ENCODE results near the gene NR4A1.

Gene NR4A1

GRCh38 chr12:52073531-52074381 lies 22.5 kb downstream of the NR4A1 start:
- in situ Hi-C loops (cut with HindIII; ENCODE audit: low sequenced_read_pairs), result no loop called here

GRCh38 chr12:52074971-52075724 lies 23.9 kb downstream of the NR4A1 start:
- in situ Hi-C loops (cut with HindIII; ENCODE audit: low sequenced_read_pairs), result no loop called here

- in situ Hi-C loops (cut with HindIII; ENCODE audit: low sequenced_read_pairs), result no loop called here
Observed at GRCh38 chr12:52076811-52077210, 25.6 kb downstream of the NR4A1 start.

- in situ Hi-C loops (cut with HindIII; ENCODE audit: low sequenced_read_pairs), result no loop called here
Observed at GRCh38 chr12:52078276-52078675, 27.0 kb downstream of the NR4A1 start.

- in situ Hi-C loops (cut with HindIII; ENCODE audit: low sequenced_read_pairs), result loop anchor here (5.0 kb wide), 1 partner anchor 38 kb away; no protein-coding TSS in a partner anchor
Observed at GRCh38 chr12:52079576-52080402, 28.5 kb downstream of the NR4A1 start, which contains the start of gene SMIM41. Gene SMIM41, plus strand, starts transcription at chr12:52079704. Its CDS starts 76 bp downstream, at chr12:52079780.

- in situ Hi-C loops (cut with HindIII; ENCODE audit: low sequenced_read_pairs), result loop anchor here (5.0 kb wide), 1 partner anchor 37 kb away; no protein-coding TSS in a partner anchor
Observed at GRCh38 chr12:52080403-52081251, 29.4 kb downstream of the NR4A1 start.

- in situ Hi-C loops (cut with HindIII; ENCODE audit: low sequenced_read_pairs), result loop anchor here (5.0 kb wide), 1 partner anchor 36 kb away; no protein-coding TSS in a partner anchor
Observed at GRCh38 chr12:52081263-52081733, 30.1 kb downstream of the NR4A1 start.

- in situ Hi-C loops (cut with HindIII; ENCODE audit: low sequenced_read_pairs), result loop anchor here (5.0 kb wide), 1 partner anchor 35 kb away; no protein-coding TSS in a partner anchor
Observed at GRCh38 chr12:52082026-52082668, 30.9 kb downstream of the NR4A1 start.

- in situ Hi-C loops (cut with HindIII; ENCODE audit: low sequenced_read_pairs), result loop anchor here (5.0 kb wide), 1 partner anchor 35 kb away; no protein-coding TSS in a partner anchor
Observed at GRCh38 chr12:52082669-52082987, 31.4 kb downstream of the NR4A1 start.

GRCh38 chr12:52082988-52083637 lies 31.9 kb downstream of the NR4A1 start:
- in situ Hi-C loops (cut with HindIII; ENCODE audit: low sequenced_read_pairs), result loop anchor here (5.0 kb wide), 1 partner anchor 34 kb away; no protein-coding TSS in a partner anchor

- in situ Hi-C loops (cut with HindIII; ENCODE audit: low sequenced_read_pairs), result loop anchor here (5.0 kb wide), 1 partner anchor 34 kb away; no protein-coding TSS in a partner anchor
Observed at GRCh38 chr12:52083638-52083996, 32.4 kb downstream of the NR4A1 start.

GRCh38 chr12:52084491-52085231 lies 33.4 kb downstream of the NR4A1 start:
- in situ Hi-C loops (cut with HindIII; ENCODE audit: low sequenced_read_pairs), result loop anchor here (5.0 kb wide), 1 partner anchor 33 kb away; no protein-coding TSS in a partner anchor

GRCh38 chr12:52085682-52086180 lies 34.5 kb downstream of the NR4A1 start:
- in situ Hi-C loops (cut with HindIII; ENCODE audit: low sequenced_read_pairs), result no loop called here

GRCh38 chr12:52086366-52086765 lies 35.1 kb downstream of the NR4A1 start:
- in situ Hi-C loops (cut with HindIII; ENCODE audit: low sequenced_read_pairs), result no loop called here

GRCh38 chr12:52086944-52087835 lies 35.9 kb downstream of the NR4A1 start:
- in situ Hi-C loops (cut with HindIII; ENCODE audit: low sequenced_read_pairs), result no loop called here

- in situ Hi-C loops (cut with HindIII; ENCODE audit: low sequenced_read_pairs), result no loop called here
Observed at GRCh38 chr12:52087961-52088820, 36.9 kb downstream of the NR4A1 start.

All from endothelial cell of hepatic sinusoid (primary cell).